ENCODE measurements around the gene PRSS22.

Gene PRSS22

DNA sequence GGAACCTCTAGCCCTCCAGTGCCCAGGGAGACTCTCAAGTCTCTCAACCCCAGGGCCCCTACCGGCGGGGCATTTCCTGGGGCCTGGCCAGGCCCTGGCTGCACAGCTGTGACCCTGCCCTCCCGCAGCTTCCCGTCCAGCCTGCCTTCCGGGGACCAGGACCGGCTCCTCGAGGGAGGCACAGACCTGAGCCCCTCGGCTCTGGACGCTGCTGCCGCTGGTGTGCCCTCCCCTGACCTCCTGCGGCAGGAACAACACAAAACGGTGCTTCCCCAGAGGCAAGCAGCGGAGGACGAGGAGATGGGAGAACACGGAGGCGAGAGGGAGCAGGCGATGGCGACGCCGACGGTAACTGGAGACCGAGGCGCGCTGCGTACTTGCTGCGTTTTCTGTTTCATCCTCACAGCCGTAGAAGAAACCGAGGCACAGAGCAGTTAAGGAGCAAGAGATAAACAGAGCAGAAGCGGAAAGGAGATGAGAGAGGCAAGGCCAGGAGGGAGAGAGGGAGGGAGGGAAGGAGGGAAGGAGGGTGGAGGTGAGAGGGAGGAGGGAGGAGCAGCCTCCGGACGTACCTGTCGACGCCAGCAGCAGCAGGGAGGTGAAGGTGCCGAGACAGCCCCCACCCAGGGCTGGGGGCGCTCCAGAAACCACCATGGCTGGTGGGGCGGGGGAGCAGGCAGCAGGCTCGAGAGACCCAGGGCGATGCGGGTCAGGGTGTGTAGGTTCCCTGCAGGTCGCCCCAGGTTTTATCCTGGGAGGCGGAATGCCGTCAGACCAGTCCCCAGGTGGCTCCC is at the start of gene PRSS22:
Gene PRSS22 (minus strand): TSS at position 720 of the 794 bp plus-strand sequence. CDS start 66 bp downstream, at position 654.
- no peak for DNase-seq (ENCODE audit: low spot score)

- peak; percentile 75 for DNase-seq (ENCODE audit: low spot score)
These were observed 49.2 kb upstream of the PRSS22 start for GRCh38 chr16:2907084-2907753.

GRCh38 chr16:2905988-2906387 is 48.0 kb upstream of the PRSS22 start:
- DNase-seq (ENCODE audit: low spot score), result no peak

- DNase-seq (ENCODE audit: low spot score), result peak; percentile 100
These were observed 47.4 kb upstream of the PRSS22 start for GRCh38 chr16:2905241-2905987.

DNA sequence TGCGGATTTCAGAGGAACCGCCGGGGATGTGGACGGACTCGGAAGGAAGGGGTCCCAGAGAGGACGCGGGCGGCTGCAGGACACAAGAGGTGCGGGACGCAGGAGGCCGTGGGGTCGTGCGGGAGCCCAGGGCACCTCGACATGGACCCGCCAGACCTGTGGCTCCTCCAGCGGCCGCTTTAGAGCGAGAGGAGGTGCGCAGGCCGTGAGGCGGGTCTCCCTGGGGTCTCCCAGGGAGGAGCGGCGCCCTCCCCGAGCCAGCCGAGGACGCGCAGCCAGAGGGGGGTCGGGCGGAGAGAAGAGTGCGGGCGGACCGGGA is 46.9 kb upstream of the PRSS22 start:
- no peak for DNase-seq (ENCODE audit: low spot score)

DNA sequence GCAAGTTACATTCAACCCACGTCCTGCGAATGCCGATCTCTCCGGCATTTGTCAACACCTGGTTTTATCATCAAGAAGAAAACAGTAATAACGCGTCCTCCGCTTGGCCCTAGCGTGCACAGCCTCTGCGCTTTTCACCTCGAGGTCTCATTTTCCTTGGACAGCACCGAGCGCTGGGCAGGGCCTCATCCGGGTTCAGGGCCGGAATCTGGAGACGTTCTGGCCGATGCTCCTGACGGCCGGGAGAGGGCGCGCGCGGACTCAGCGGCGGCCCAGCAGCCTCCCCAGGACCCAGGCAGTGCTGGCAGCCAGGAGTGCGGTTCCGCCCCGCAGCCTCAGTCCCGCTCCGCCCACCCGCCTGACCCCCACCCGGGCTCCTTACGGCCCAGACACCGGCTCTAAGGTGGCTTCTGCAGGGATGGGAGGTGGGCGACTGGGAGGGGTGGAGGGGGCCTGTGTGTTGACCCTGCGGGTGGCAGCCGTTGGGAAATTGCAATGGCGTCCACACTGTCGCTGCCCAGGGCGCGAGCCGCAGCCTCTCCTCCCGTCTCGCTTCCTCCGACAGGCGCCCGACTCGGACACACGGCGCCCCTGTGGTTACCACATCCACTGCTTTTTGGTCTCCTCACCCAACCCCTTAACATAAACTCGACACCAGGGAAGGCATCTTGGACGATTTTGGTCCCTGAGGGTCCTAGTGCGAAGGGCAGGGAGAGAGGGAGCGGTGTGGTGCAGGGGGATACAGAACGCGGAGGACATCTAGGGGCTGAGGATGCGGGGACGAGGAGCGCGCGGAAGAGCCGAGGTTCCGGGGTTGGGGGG is 46.3 kb upstream of the PRSS22 start:
- DNase-seq (ENCODE audit: low spot score), result peak; percentile 90

DNA sequence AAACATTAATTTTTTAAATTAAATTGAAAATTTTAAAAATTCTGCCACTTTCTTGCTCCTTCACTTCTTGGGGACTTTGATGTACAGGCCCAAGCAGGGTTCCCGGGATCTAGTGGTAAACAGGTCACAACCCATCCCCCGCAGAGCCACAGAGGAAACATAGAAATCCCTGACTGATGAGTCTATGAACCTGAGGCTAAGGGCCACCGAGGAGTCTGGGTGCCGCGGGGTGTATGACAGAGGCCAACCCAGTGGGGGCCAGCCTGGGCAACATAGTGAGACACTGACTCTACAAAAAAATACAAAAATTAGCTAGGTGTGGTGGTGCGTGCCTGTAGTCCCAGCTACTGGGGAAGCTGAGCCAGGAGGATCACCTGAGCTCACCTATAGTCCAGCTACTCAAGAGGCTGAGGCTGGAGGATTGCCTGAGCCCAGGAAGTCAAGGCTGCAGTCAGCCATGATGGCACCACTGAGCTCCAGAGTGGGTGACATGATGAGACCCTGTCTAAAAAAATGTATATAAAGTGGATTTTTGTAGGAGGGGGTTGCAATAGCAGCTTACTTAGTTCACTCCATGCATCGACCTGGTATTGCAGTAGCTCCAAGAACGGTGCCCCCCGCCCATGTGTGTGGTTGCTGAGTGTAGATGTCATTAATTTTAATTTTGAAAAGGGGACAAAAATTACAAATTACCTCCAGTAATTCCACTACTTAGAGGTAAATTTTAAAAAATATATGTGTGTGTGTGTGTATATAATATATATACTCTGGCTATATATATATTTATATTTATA is 44.6 kb upstream of the PRSS22 start:
- DNase-seq (ENCODE audit: low spot score), result no peak

DNA sequence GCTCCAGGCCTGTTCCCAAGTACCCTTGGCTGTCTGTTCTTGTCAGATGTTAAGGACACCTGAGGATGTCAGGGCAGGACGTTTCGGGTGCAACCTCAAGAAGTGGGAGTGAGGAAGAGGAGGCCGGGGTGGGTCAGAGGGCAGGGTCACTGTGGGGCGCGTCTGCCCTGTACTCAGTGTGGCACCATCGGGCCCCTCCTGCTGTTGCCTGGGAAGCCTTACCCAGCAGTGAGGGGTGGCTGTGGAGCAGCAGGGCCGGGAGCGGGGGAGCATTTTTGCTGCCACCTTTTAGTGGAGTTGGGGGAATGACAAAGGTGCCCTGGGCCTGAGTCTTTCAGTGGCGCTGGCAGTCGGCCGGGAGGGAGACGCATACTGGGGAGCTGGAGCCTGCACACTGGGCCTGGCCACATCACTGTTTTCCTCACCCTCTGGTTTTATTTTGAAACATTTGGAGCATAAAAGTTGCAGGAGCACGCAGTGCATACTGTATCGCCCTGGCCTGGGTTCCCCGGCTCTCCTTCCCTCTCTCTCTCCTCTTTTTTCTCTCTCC is 42.6 kb upstream of the PRSS22 start:
- DNase-seq (ENCODE audit: low spot score), result no peak

GRCh38 chr16:2899564-2900072 is 41.6 kb upstream of the PRSS22 start:
- DNase-seq (ENCODE audit: low spot score), result no peak

DNA sequence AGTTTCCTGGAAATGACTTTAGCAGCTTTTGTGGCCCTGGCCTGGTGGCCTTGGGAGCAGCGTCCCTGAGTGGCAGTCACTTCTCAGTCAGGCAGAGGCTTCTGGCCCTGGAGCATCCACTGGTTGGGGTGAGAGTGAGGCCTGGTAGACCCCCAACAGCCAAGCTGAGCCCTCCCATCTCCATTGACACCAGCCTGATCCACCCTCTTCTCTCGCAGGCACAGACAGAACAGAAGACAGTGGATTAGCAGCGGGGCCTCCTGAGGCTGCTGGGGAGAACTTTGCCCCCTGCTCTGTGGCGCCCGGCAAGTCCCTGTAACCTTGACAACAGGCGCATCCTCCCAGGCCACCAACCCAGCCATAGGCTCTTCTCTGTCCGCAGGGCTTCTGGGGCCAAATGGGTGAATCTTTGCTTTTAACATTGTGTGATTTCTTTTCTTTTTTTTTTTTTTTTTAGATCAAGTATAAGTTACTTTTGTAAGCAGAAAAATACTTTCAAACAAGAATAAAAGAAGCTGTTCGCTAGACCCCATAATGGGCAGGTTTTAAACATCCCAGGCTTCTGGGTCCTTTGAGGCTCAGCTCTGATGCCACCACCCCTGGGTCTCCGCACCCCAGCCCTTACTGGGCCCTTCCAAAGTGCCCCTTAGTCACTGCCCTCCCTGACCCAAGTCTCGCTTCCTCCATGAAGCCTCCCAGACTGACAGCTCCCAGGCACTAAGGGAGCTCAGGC is 41.0 kb upstream of the PRSS22 start:
- no peak for DNase-seq (ENCODE audit: low spot score)

DNA sequence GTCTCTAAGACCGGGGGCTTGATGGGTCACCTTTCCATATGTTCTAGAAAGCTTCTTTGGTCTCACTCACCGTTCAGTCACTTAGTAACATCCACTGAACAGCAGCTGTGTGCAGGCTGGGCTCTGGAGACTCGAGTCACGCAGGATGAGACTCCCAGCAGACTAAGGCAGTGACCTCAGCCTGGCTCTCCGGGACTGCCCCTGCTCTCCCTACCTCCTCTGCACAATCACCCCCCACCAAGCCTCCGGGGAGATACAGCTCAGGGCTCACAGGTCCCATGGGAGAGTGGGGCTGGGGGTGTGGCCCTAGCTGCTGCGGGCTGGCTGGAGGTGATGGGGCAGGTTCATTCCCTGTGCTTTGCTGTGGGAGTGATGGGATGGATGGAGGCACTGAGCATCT is 39.1 kb upstream of the PRSS22 start:
- no peak for DNase-seq (ENCODE audit: low spot score)

DNA sequence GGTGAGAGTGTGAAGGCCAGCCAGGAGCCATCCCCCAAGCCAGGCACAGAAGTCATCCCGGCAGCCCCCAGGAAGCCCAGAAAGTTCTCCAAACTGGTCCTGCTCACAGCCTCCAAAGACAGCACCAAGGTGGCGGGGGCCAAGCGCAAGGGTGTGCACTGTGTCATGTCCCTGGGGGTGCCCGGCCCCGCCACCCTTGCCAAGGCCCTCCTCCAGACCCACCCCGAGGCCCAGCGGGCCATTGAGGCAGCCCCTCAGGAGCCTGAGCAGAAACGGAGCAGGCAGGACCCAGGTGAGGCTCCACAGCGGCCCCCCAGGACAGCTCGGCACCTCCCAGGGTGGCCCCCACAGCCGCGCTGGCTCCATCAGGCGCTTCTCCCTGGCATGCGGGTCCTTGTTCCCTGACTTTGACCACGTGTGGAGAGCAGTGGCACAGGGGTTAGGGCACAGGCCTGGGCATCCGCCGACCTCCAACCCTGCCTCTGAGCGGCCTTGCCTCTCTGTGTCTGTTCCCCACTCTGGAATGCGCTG is 38.6 kb upstream of the PRSS22 start:
- no peak for DNase-seq (ENCODE audit: low spot score)

GRCh38 chr16:2895813-2896212 is 37.8 kb upstream of the PRSS22 start:
- no peak for DNase-seq (ENCODE audit: low spot score)

DNA sequence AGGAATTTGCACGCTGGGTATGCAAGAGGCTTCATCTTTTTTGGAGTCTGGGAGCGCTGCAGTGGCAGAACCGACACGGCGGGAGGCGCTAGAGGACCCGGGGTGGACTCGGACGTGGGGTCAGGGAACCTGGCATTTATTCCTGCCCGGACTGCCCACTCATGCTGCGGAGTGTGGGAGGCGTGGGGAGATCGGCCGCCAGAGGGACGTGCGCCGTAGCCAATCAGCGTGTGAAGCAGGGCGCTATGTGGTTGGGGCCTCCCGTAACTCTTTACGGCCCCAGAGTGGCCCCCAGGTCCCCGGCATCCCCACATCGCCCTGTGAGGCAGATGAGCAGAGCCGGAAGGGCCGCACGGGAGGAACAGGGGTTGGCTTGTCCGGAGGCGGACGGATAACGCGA is 36.3 kb upstream of the PRSS22 start:
- no peak for DNase-seq (ENCODE audit: low spot score)

DNA sequence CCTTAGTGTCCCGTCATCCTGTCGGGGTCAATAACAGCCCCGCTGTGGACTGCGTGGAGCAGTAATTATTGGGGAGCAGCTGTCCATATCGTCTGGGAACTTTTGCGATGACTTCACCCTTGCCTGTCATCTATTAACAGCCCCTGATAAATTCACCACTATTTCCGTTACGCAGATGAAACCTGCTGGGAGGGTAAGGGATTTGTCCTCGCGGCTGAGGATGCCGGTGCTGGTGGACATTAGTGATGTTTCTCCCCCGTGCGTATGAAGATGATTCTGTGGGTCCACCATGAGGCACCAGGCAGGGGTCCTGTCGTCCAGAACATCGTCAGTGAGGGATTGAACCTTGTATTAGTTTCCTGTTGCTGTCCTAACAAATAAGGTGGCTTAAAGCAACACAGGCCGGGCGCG is 26.1 kb upstream of the PRSS22 start:
- no peak for DNase-seq (ENCODE audit: low spot score)

DNA sequence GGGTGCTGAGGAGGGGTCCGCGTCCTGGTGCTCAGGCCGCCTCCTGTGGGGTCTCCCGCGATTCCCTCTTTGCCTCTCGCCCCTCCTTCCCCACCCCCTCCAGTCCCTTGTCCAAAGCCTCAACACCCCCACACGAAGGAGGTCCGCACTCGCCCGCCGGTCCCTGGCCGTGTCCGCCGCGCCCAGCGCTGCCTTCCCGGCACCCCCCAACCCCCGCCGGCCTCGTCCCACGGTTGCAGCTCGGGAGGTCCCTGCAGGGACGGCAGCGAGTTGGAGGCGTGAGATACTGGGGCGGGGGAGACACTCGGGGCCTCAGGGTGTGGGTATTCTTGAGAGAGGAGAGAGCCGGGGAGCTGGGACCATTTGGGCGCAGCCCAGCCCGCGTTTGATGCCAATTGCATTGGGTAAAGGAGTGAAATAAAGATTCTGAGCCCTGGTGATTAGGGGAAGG is 25.5 kb upstream of the PRSS22 start:
- peak; percentile 27 for DNase-seq (ENCODE audit: low spot score)

- peak; percentile 100 for DNase-seq (ENCODE audit: low spot score)
These were observed 24.9 kb upstream of the PRSS22 start, which contains the start of gene FLYWCH2 for GRCh38 chr16:2882650-2883457. Gene FLYWCH2, plus strand, starts transcription at chr16:2883215. Its CDS starts 13,235 bp downstream, at chr16:2896450.

DNA sequence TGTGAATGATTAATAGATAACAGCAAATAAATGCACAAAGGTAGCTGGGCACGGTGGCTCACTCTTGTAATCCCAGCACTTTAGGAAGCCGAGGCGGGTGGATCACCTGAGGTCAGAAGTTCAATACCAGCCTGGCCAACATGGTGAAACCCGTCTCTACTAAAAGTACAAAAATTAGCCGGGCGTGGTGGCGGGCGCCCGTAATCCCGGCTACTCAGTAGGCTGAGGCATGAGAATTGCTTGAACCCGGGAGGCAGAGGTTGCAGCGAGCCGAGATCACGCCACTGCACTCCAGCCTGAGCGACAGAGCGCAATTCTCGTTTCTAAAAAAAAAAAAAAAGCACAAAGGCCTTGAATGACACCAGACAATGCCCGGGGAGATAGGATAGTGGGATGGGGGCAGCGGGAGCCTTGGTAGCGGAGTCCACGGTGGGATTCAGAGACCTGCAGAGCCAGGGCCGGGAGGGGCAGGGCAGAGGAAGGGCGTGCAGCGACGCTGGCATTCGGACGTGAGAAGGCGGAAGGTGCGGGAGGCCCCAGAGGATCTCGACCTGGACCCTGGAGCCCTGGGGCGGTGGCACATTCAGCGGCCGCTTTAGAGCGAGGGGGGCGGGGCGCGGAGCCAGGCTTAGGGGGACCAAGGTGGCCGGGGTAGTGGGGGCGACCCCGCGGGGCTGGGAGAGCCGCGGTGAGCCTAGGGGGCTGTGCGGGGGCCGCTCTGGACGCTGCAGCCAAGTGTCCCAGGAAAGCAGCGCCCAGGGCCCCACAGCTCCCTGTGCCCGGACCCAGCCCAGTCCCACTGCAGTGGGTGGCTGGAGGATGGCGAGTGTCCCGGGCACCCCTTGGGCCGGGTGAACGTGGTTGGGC is 24.0 kb upstream of the PRSS22 start:
- peak; percentile 32 for DNase-seq (ENCODE audit: low spot score)

Measured in cerebellar cortex (tissue), 1 donor.